Panc1 (cell line): ENCODE measurements around the gene ATP8B1. TPM values are rescaled to one million over a fixed set of nuclear protein-coding genes. Genes with fewer than 3 reads are reported as not detected.

Source experiments
- ATAC-seq: fragments of 200-7000 bp; cut with Tn5 transposase; 2 replicates; pipeline ENCODE4 v1.9.1; 2020; ENCODE audit warnings: mild to moderate bottlenecking, moderate library complexity
- BruUV-seq: library from RNA; stranded (reverse); fragments of 400-500 nt; replicated peaks from 2 replicates; lab custom pipeline; 2021; lab: Mats Ljungman, UMichigan
- CTCF ChIA-PET: fragments of 300-600 bp; sonication (Branson Sonifier 250); formaldehyde crosslinking; loops from one replicate; lab custom pipeline; 2022; ENCODE audit warnings: antibody characterized with exemption; lab: Charles Lee
- POLR2A ChIA-PET: fragments of 300-600 bp; sonication (Branson Sonifier 250); formaldehyde crosslinking; loops from one replicate; lab custom pipeline; 2022; ENCODE audit warnings: antibody characterized with exemption; lab: Charles Lee
- DNase-seq: peaks from one replicate; pipeline ENCODE4 v3.0.0-alpha.2; 2010; ENCODE audit warnings: low read depth, low spot score
- H3K27ac ChIP-seq: 2 replicates; pipeline ENCODE4 v1.5.1; 2011; ENCODE audit warnings: mild to moderate bottlenecking, low read length, inconsistent platforms
- H3K27me3 ChIP-seq: fragments of 200-500 bp; sonication (Bioruptor generic); 2 replicates; pipeline ENCODE4 v1.6.0; 2014; ENCODE audit warnings: low read length, inconsistent platforms; ENCODE audit not compliant: control insufficient read depth, insufficient read depth
- H3K36me3 ChIP-seq: fragments of 200-500 bp; sonication (Bioruptor generic); 2 replicates; pipeline ENCODE4 v1.5.1; 2014; ENCODE audit warnings: inconsistent platforms, mild to moderate bottlenecking, low read length, moderate library complexity; ENCODE audit not compliant: control insufficient read depth, insufficient read depth
- H3K4me1 ChIP-seq: 2 replicates; pipeline ENCODE4 v1.5.1; 2011; ENCODE audit warnings: inconsistent platforms, mild to moderate bottlenecking, low read length, moderate library complexity; ENCODE audit not compliant: control insufficient read depth, insufficient read depth
- H3K4me3 ChIP-seq, 2 experiments: 2 replicates each; pipeline ENCODE4 v1.5.1; 2011 to 2012; ENCODE audit warnings: low read depth in 2 of 2, low read length in 2 of 2, mild to moderate bottlenecking in 2 of 2, inconsistent platforms in 1 of 2, moderate library complexity in 1 of 2
- H3K9me3 ChIP-seq: fragments of 200-500 bp; sonication (Bioruptor generic); 2 replicates; pipeline ENCODE4 v1.5.1; 2014; ENCODE audit warnings: low read depth, mild to moderate bottlenecking, inconsistent platforms, low read length, moderate library complexity; ENCODE audit not compliant: control insufficient read depth, insufficient read depth
- POLR2AphosphoS5 ChIP-seq: IDR thresholded peaks from 2 replicates; pipeline ENCODE4 v1.6.1; 2012; ENCODE audit warnings: mild to moderate bottlenecking, low read depth, low read length, moderate library complexity
- SIN3A ChIP-seq: IDR thresholded peaks from 2 replicates; pipeline ENCODE4 v1.6.1; 2012; ENCODE audit warnings: low read depth, mild to moderate bottlenecking, low read length, moderate library complexity, borderline replicate concordance; ENCODE audit not compliant: insufficient read depth
- TCF7L2 ChIP-seq: IDR thresholded peaks from 2 replicates; pipeline ENCODE4 v1.6.1; 2011; ENCODE audit warnings: mild to moderate bottlenecking, low read depth, low read length, inconsistent platforms
- in situ Hi-C: cut with HindIII; loops from 2 replicates; pipeline ENCODE4 v1.10.0; 2016; ENCODE audit warnings: low sequenced_read_pairs, low pct_unique_long_range_greater_than_20kb
- intact Hi-C: fragments of 100-400 bp; cut with micrococcal nuclease; formaldehyde crosslinking; loops from one replicate; pipeline ENCODE4 v1.10.0; 2022; ENCODE audit not compliant: unreplicated experiment
- total RNA-seq: library from RNA; stranded (reverse); gene quantifications from one replicate; pipeline ENCODE4 v1.2.1, GENCODE V29; 2021; ENCODE audit not compliant: unreplicated experiment
- TF ChIP-seq, protein P1 (sequence below): fragments of 450-650 bp; IDR thresholded peaks from 2 replicates; pipeline ENCODE4 v1.5.1; 2017; ENCODE audit warnings: mild to moderate bottlenecking
- TF ChIP-seq, protein P2 (sequence below), 2 experiments: IDR thresholded peaks; 2 replicates each; pipeline ENCODE4 v1.6.1; 2011 to 2012; ENCODE audit warnings: low read depth in 2 of 2, control low read depth in 1 of 2, low read length in 1 of 2, mild to moderate bottlenecking in 1 of 2, moderate library complexity in 1 of 2; ENCODE audit not compliant: insufficient read depth in 1 of 2

The ATP8B1 gene
- total RNA-seq, 1 experiment from 2014 or later, result 12.5 TPM

DNA sequence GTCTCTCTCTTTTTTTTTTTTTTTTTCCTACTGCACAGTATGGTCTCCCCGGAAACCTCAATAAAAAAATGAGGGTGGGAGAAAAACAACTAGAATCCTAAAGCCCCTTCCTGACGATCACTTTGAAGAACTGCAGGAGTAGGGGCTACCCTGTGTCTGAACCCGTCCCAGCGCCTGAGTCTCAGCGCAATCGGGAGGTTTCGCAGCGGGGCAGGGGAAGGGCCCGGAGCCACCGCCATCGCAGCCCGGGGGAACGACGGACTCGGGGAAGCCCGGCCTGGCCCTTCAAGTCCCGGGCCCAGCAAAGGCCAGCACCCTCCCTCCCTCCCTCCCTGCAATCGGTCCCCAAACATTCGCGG is 181.9 kb downstream of the ATP8B1 start:
- H3K9me3 ChIP-seq, result no peaks in the 10 kb centered on the region
- ATAC-seq (peak; percentile 44), DNase-seq (no peak)
- ChIA-PET CTCF (no interaction called here), POLR2A (no interaction called here)
- intact Hi-C loops, result no loop called here
- no peaks in the 10 kb centered on the region for H3K27me3 ChIP-seq
- H3K4me1 ChIP-seq, result peaks cover 9% of the 10 kb centered on the region; the same call in 1 of the 2 replicates
- BruUV-seq, result no TSS peak
- H3K27ac ChIP-seq, result peak overlapping the region; percentile 95
- in situ Hi-C loops, result no loop called here
- H3K36me3 ChIP-seq, result peaks cover 8% of the 10 kb centered on the region
- TF ChIP-seq, protein P1, sequence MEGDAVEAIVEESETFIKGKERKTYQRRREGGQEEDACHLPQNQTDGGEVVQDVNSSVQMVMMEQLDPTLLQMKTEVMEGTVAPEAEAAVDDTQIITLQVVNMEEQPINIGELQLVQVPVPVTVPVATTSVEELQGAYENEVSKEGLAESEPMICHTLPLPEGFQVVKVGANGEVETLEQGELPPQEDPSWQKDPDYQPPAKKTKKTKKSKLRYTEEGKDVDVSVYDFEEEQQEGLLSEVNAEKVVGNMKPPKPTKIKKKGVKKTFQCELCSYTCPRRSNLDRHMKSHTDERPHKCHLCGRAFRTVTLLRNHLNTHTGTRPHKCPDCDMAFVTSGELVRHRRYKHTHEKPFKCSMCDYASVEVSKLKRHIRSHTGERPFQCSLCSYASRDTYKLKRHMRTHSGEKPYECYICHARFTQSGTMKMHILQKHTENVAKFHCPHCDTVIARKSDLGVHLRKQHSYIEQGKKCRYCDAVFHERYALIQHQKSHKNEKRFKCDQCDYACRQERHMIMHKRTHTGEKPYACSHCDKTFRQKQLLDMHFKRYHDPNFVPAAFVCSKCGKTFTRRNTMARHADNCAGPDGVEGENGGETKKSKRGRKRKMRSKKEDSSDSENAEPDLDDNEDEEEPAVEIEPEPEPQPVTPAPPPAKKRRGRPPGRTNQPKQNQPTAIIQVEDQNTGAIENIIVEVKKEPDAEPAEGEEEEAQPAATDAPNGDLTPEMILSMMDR, result no peak
- TF ChIP-seq POLR2AphosphoS5, result no peak
- no peak for TF ChIP-seq TCF7L2
- no peak for TF ChIP-seq SIN3A
- TF ChIP-seq, protein P2, sequence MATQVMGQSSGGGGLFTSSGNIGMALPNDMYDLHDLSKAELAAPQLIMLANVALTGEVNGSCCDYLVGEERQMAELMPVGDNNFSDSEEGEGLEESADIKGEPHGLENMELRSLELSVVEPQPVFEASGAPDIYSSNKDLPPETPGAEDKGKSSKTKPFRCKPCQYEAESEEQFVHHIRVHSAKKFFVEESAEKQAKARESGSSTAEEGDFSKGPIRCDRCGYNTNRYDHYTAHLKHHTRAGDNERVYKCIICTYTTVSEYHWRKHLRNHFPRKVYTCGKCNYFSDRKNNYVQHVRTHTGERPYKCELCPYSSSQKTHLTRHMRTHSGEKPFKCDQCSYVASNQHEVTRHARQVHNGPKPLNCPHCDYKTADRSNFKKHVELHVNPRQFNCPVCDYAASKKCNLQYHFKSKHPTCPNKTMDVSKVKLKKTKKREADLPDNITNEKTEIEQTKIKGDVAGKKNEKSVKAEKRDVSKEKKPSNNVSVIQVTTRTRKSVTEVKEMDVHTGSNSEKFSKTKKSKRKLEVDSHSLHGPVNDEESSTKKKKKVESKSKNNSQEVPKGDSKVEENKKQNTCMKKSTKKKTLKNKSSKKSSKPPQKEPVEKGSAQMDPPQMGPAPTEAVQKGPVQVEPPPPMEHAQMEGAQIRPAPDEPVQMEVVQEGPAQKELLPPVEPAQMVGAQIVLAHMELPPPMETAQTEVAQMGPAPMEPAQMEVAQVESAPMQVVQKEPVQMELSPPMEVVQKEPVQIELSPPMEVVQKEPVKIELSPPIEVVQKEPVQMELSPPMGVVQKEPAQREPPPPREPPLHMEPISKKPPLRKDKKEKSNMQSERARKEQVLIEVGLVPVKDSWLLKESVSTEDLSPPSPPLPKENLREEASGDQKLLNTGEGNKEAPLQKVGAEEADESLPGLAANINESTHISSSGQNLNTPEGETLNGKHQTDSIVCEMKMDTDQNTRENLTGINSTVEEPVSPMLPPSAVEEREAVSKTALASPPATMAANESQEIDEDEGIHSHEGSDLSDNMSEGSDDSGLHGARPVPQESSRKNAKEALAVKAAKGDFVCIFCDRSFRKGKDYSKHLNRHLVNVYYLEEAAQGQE (IDR thresholded peaks at IDR 0.05; ENCODE audit: insufficient read depth in 1 of 2, low read depth in 2 of 2, low read length in 1 of 2), result no peak
- H3K4me3 ChIP-seq, result peak overlapping the region; percentile 80 to 87

DNA sequence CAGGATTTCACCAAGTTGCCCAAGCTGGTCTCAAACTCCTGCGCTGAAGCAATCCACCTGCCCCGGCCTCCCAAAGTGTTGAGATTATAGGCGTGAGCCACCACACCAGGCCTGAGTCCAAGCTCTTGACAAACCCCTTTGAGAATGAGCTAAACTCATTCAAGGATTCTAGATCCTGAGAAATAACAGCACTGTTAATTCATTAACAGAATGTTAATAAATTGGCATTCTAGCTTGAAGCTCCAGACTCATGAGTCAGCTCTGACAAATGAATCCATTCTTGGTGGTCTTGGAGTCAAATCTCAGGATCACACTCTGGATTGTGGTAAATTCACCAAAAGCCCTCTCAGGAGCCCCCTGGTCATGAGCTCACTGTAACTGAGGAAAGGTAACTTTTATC is 183.2 kb downstream of the ATP8B1 start:
- DNase-seq, result no peak
- Histone ChIP-seq H3K9me3 (no peaks in the 10 kb centered on the region), H3K4me1 (peaks cover 9% of the 10 kb centered on the region; the same call in 1 of the 2 replicates), H3K27me3 (no peaks in the 10 kb centered on the region), H3K36me3 (peaks cover 13% of the 10 kb centered on the region), H3K27ac (peak overlapping the region; percentile 95; the same call in 1 of the 2 replicates), H3K4me3 (peak overlapping the region in 1 of 2 experiments; percentile 80; a peak in 3 of 4 replicates)
- in situ Hi-C loops (no loop called here), intact Hi-C loops (no loop called here)
- BruUV-seq, result no TSS peak
- TF ChIP-seq TCF7L2 (no peak), POLR2AphosphoS5 (no peak), SIN3A (no peak)
- TF ChIP-seq, protein P1, result no peak
- TF ChIP-seq, protein P2 (IDR thresholded peaks at IDR 0.05; ENCODE audit: insufficient read depth in 1 of 2, low read depth in 2 of 2, low read length in 1 of 2), result no peak
- ChIA-PET CTCF (no interaction called here), POLR2A (interaction anchor here (0.6 kb wide), 1 partner anchor 17 kb away, joined by 3 read pairs; no protein-coding TSS in a partner anchor)
- no peak for ATAC-seq
